ENCODE data around the gene ACVR1C.

ACVR1C gene

GRCh38 chr2:157559890-157560289 lies 68.8 kb downstream of the ACVR1C start:
- H3K27ac ChIP-seq (ENCODE audit: low read depth, low read length), result no peak overlapping the region
- H3F3A ChIP-seq (ENCODE audit: control insufficient read depth, insufficient read depth), result no peaks in the 10 kb centered on the region
- peaks cover 13% of the 10 kb centered on the region for H3K4me1 ChIP-seq (ENCODE audit: control insufficient read depth, low read length)
- no peaks in the 10 kb centered on the region for H3K9me2 ChIP-seq (replicated peaks; ENCODE audit: control insufficient read depth, low read length)
- H3K9me3 ChIP-seq (ENCODE audit: control insufficient read depth, insufficient read depth, low read length), result peaks cover 3% of the 10 kb centered on the region; the same call in 1 of the 2 replicates
- H3K4me3 ChIP-seq (ENCODE audit: low read length), result no peak overlapping the region
- H3K4me2 ChIP-seq (ENCODE audit: low read length), result no peak overlapping the region
- H4K20me1 ChIP-seq (ENCODE audit: control insufficient read depth, insufficient read depth, low read depth, low read length), result no peaks in the 10 kb centered on the region
- no peak for TF ChIP-seq EZH2phosphoT487 (IDR thresholded peaks at IDR 0.05; ENCODE audit: borderline replicate concordance, low read length)
- TF ChIP-seq, protein P1, sequence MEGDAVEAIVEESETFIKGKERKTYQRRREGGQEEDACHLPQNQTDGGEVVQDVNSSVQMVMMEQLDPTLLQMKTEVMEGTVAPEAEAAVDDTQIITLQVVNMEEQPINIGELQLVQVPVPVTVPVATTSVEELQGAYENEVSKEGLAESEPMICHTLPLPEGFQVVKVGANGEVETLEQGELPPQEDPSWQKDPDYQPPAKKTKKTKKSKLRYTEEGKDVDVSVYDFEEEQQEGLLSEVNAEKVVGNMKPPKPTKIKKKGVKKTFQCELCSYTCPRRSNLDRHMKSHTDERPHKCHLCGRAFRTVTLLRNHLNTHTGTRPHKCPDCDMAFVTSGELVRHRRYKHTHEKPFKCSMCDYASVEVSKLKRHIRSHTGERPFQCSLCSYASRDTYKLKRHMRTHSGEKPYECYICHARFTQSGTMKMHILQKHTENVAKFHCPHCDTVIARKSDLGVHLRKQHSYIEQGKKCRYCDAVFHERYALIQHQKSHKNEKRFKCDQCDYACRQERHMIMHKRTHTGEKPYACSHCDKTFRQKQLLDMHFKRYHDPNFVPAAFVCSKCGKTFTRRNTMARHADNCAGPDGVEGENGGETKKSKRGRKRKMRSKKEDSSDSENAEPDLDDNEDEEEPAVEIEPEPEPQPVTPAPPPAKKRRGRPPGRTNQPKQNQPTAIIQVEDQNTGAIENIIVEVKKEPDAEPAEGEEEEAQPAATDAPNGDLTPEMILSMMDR (IDR thresholded peaks at IDR 0.05; ENCODE audit: low read depth, low read length, poor library complexity, severe bottlenecking), result no peak
- no peaks in the 10 kb centered on the region for H3K79me2 ChIP-seq (ENCODE audit: control insufficient read depth, low read length)
- no peaks in the 10 kb centered on the region for H3K36me3 ChIP-seq (ENCODE audit: control insufficient read depth, low read length)
- no peaks in the 10 kb centered on the region for H3K27me3 ChIP-seq (ENCODE audit: control insufficient read depth, low read length)

- H3K36me3 ChIP-seq (ENCODE audit: control insufficient read depth, low read length), result no peaks in the 10 kb centered on the region
- peaks cover 3% of the 10 kb centered on the region; the same call in 1 of the 2 replicates for H3K9me3 ChIP-seq (ENCODE audit: control insufficient read depth, insufficient read depth, low read length)
- H3K4me2 ChIP-seq (ENCODE audit: low read length), result no peak overlapping the region
- no peak overlapping the region for H3K27ac ChIP-seq (ENCODE audit: low read depth, low read length)
- TF ChIP-seq, protein P1 (IDR thresholded peaks at IDR 0.05; ENCODE audit: low read depth, low read length, poor library complexity, severe bottlenecking), result no peak
- TF ChIP-seq EZH2phosphoT487 (IDR thresholded peaks at IDR 0.05; ENCODE audit: borderline replicate concordance, low read length), result no peak
- no peaks in the 10 kb centered on the region for H4K20me1 ChIP-seq (ENCODE audit: control insufficient read depth, insufficient read depth, low read depth, low read length)
- H3K27me3 ChIP-seq (ENCODE audit: control insufficient read depth, low read length), result no peaks in the 10 kb centered on the region
- no peaks in the 10 kb centered on the region for H3K9me2 ChIP-seq (replicated peaks; ENCODE audit: control insufficient read depth, low read length)
- peaks cover 13% of the 10 kb centered on the region for H3K4me1 ChIP-seq (ENCODE audit: control insufficient read depth, low read length)
- no peak overlapping the region for H3K4me3 ChIP-seq (ENCODE audit: low read length)
- H3F3A ChIP-seq (ENCODE audit: control insufficient read depth, insufficient read depth), result no peaks in the 10 kb centered on the region
- no peaks in the 10 kb centered on the region for H3K79me2 ChIP-seq (ENCODE audit: control insufficient read depth, low read length)
These were observed 69.2 kb downstream of the ACVR1C start for GRCh38 chr2:157559461-157559860.

DNA sequence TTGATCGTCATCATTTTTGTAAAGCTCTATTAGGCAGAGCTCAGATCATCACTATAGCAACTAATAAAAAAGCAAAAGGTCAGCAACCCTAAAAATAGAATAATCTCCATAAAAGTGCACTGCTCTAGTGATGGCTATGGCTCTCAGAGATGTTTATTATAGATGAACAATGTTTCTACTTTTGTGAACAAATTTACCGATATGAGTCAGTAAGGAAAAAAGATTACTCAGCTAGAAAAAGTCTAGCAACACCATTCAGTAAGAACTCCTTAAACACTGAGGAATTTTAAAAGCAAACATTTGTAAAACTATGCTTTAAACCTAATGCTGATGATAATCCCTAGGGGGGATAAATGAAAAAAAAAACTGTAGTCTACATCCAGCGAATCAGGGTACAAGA lies 69.6 kb downstream of the ACVR1C start:
- Histone ChIP-seq H3K4me3 (ENCODE audit: low read length) (no peak overlapping the region), H3K9me3 (ENCODE audit: control insufficient read depth, insufficient read depth, low read length) (peaks cover 3% of the 10 kb centered on the region; the same call in 1 of the 2 replicates), H3K79me2 (ENCODE audit: control insufficient read depth, low read length) (no peaks in the 10 kb centered on the region), H3K27me3 (ENCODE audit: control insufficient read depth, low read length) (no peaks in the 10 kb centered on the region), H3K27ac (ENCODE audit: low read depth, low read length) (no peak overlapping the region), H3K4me2 (ENCODE audit: low read length) (no peak overlapping the region), H3K36me3 (ENCODE audit: control insufficient read depth, low read length) (no peaks in the 10 kb centered on the region), H3K4me1 (ENCODE audit: control insufficient read depth, low read length) (peaks cover 13% of the 10 kb centered on the region), H3K9me2 (replicated peaks; ENCODE audit: control insufficient read depth, low read length) (no peaks in the 10 kb centered on the region), H4K20me1 (ENCODE audit: control insufficient read depth, insufficient read depth, low read depth, low read length) (no peaks in the 10 kb centered on the region), H3F3A (ENCODE audit: control insufficient read depth, insufficient read depth) (no peaks in the 10 kb centered on the region)
- TF ChIP-seq, protein P1 (IDR thresholded peaks at IDR 0.05; ENCODE audit: low read depth, low read length, poor library complexity, severe bottlenecking), result no peak
- no peak for TF ChIP-seq EZH2phosphoT487 (IDR thresholded peaks at IDR 0.05; ENCODE audit: borderline replicate concordance, low read length)

All from DOHH2 (cell line).